Hindlimb muscle (tissue), 1 donor: Measurements from ENCODE around the gene PRKCSH. TPM values are rescaled to one million over a fixed set of nuclear protein-coding genes. Genes with fewer than 3 reads are reported as not detected.
A peak's percentile ranks its signal among the peaks of the same experiment; 100 is the strongest.

Source experiments
- DNase-seq: peaks from one replicate; pipeline ENCODE4 v3.0.0-alpha.2; 2013
- polyA plus RNA-seq: library from polyadenylated mRNA; unstranded; fragments of 120-200 nt; gene quantifications from one replicate; pipeline ENCODE4 v1.2.1, GENCODE V29; 2013; ENCODE audit not compliant: insufficient read length

PRKCSH gene
- polyA plus RNA-seq, 1 donor, result 192 TPM

- no peak for DNase-seq
Measured at GRCh38 chr19:11478167-11479089, 43.0 kb downstream of the PRKCSH start.

- no peak for DNase-seq
Measured at GRCh38 chr19:11479090-11479897, 43.9 kb downstream of the PRKCSH start.

GRCh38 chr19:11479898-11480714 is 44.7 kb downstream of the PRKCSH start:
- DNase-seq, result no peak

- DNase-seq, result no peak
Measured at GRCh38 chr19:11480715-11481533, 45.5 kb downstream of the PRKCSH start, which contains the start of gene ELAVL3. Gene ELAVL3, minus strand, starts transcription at chr19:11481046. Its CDS starts 438 bp downstream, at chr19:11480608.

- peak; percentile 44 for DNase-seq
Measured at GRCh38 chr19:11481534-11482383, 46.3 kb downstream of the PRKCSH start.

- peak; percentile 84 for DNase-seq
Measured at GRCh38 chr19:11482384-11483050, 47.1 kb downstream of the PRKCSH start.

- DNase-seq, result no peak
Measured at GRCh38 chr19:11483366-11484111, 48.1 kb downstream of the PRKCSH start.

- DNase-seq, result no peak
Measured at GRCh38 chr19:11485245-11485837, 49.9 kb downstream of the PRKCSH start.

- no peak for DNase-seq
Measured at GRCh38 chr19:11486661-11487503, 51.4 kb downstream of the PRKCSH start.

GRCh38 chr19:11489378-11489777 is 53.9 kb downstream of the PRKCSH start:
- no peak for DNase-seq

- no peak for DNase-seq
Measured at GRCh38 chr19:11494634-11495285, 59.3 kb downstream of the PRKCSH start.

- no peak for DNase-seq
Measured at GRCh38 chr19:11495481-11495880, 60.0 kb downstream of the PRKCSH start.

GRCh38 chr19:11495885-11496284 is 60.5 kb downstream of the PRKCSH start:
- DNase-seq, result no peak

- DNase-seq, result peak; percentile 41
Measured at GRCh38 chr19:11496391-11497163, 61.1 kb downstream of the PRKCSH start.

GRCh38 chr19:11499220-11499726 is 63.8 kb downstream of the PRKCSH start:
- no peak for DNase-seq

- no peak for DNase-seq
Measured at GRCh38 chr19:11499890-11500420, 64.5 kb downstream of the PRKCSH start.
